ENCODE data around the gene DRC7.

- TF ChIP-seq EZH2 (IDR thresholded peaks at IDR 0.05) (no peak), CTCF (IDR thresholded peaks at IDR 0.05) (no peak), EZH2phosphoT487 (IDR thresholded peaks at IDR 0.05) (no peak)
Measured at GRCh38 chr16:57752203-57752580, 57.6 kb downstream of the DRC7 start.

Measured in neural progenitor cell (in vitro differentiated cells).